Fibroblast of villous mesenchyme (primary cell): Measurements from ENCODE around the gene NDUFV3. TPM values are rescaled to one million over a fixed set of nuclear protein-coding genes. Genes with fewer than 3 reads are reported as not detected.
"Not testable (repeated sequence)": the region's sequence is repeated elsewhere in the genome, so short reads cannot be mapped to it uniquely, and the experiment has no call there.

Experiments
- DNase-seq: peaks from one replicate; pipeline ENCODE4 v3.0.0-alpha.2; 2010; ENCODE audit warnings: low read depth
- H3K4me3 ChIP-seq: 2 replicates; pipeline ENCODE4 v1.5.1; 2011; ENCODE audit warnings: low read depth, mild to moderate bottlenecking, low read length
- CTCF ChIP-seq: IDR thresholded peaks from 2 replicates; pipeline ENCODE4 v1.5.1; 2012; ENCODE audit warnings: low read depth, mild to moderate bottlenecking, low read length; ENCODE audit not compliant: insufficient read depth
- total RNA-seq: library from RNA; depleted of rRNA; stranded (reverse); fragments of >200 nt; gene quantifications from 2 replicates; pipeline ENCODE4 v1.2.3, GENCODE V29; 2012

Gene NDUFV3
- 44.0 and 61.8 TPM in 2 replicates for total RNA-seq

DNA sequence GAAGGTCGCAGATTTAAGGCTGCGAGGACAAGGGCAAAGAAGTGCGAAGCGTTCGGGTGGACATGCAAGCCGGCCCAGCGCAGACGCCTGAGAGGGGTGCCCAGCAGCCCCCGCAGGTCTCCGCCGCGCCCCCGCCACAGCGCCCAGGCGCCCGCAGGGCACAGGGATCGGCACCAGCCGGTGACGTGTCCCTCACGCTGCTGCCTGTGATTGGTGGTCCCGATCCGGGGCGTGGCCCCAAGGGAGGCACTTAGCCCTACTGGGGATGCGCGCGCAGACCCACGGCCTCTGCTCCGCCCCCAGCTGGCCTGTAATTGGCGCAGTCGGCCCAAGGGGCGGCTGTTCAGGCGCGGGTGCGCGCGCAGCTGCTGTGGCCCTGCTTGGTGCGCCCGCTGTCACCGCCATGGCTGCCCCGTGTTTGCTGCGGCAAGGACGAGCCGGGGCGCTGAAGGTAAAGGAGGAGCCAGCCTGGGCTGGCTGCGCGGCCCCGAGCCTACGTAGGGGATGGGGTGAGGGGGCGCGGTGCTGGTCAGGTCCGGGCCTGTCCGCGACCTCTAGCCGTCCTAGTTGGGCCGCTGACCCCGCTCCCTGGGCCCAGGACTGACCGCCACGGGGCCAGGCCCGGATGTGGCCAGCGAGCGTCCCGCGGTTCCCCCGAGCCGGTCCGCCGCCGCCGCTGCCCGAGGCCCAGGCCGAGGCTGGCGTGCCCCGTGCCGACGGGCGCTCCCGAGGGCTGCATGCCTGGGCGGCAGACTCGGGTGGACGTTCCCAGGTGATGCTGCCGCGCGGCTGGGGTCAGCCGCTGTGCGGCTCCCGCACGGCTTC lies at the start of gene NDUFV3:
NDUFV3 (plus strand) TSS at position 379 of the 825 bp plus-strand sequence; CDS start at position 404, 25 bp downstream.
- H3K4me3 ChIP-seq, result peak within 1 kb of the TSS; percentile 84
- DNase-seq, result peak; percentile 99
- TF ChIP-seq CTCF, result no peak

DNA sequence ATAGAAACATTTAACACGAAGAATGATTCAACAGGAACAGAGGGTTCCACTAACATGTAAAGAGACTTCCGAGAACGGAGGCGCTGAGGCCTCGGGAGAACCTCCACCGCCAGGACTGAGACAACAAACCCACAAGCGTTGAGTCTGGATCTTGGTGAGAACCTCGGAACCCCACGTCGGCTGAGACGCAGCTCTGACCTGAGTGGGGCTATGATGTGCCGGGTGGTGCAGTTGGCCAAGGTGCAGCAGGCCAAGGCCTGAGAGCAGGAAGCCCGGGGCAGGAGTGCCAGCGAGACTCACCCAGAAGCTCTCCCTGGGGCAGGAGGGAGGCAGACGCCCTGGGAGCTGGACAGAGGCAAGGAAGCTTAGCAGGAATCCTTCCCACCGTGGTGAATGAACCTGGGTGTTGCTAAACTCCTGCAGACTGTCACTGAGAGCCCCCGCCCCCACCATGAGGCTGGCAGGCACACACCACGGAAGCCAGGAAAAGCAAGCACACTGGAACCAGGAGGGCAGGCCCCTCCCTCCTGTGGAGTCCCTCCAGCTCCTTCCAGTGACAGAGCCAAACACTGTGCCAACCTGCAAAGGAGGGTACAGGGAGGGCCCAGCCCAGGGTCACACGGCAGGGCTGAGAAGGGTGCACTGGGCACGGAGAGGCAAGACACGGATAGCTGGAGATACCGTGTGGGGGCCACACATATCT lies 48.5 kb upstream of the NDUFV3 start:
- no peak for TF ChIP-seq CTCF
- no peak overlapping the region for H3K4me3 ChIP-seq
- DNase-seq, result no peak

- TF ChIP-seq CTCF, result no peak
- no peak overlapping the region for H3K4me3 ChIP-seq
- DNase-seq, result no peak
These were observed 47.7 kb upstream of the NDUFV3 start for GRCh38 chr21:42845296-42845965.

DNA sequence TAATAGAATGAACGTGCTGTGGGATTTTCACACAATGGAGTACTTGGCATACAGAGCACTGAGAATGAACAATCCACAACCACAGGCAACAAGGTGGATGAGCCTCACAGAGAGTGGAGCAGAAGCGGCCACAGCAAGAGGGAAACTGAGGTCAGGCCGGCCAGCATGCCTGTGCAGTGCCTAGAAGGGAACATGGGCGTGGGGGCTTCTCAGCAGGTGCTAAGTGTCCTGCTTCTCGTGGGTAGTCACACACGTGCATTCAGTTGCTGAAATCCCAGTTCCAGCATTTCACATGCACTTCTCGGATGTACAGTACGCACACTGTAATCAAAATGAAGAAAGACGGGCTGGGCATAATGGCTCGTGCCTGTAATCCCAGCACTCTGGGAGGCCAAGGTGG lies 46.9 kb upstream of the NDUFV3 start:
- no peak overlapping the region for H3K4me3 ChIP-seq
- no peak for DNase-seq

GRCh38 chr21:42847051-42847707 lies 45.9 kb upstream of the NDUFV3 start:
- DNase-seq, result no peak
- no peak overlapping the region for H3K4me3 ChIP-seq
- no peak for TF ChIP-seq CTCF

More for the DNA sequence above, 46.9 kb upstream of the NDUFV3 start:
- no peak for TF ChIP-seq CTCF

GRCh38 chr21:42847726-42848125 lies 45.4 kb upstream of the NDUFV3 start:
- no peak for DNase-seq
- no peak overlapping the region for H3K4me3 ChIP-seq
- no peak for TF ChIP-seq CTCF

DNA sequence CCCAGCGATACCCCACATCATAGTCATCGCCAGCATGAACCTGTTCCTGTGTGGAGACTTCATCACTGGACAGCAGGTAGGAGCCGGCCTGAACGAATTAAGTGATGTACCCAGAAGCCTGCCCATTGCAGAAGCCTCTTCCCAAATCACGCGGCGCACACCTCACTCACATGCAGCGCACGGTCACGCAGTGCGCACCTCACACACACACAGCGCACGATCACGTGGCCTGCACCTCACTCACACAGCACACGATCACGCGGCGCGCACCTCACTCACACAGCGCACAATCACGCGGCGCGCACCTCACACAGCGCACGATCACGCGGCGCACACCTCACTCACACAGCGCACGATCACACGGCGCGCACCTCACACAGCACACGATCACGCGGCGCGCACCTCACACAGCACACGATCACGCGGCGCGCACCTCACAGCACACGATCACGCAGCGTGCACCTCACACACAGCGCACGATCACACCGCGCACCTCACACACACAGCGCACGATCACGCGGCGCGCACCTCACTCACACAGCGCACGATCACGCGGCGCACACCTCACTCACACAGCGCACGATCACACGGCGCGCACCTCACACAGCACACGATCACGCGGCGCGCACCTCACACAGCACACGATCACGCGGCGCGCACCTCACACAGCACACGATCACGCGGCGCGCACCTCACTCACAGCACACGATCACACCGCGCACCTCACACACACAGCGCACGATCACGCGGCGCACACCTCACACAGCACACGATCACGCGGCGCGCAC lies 44.8 kb upstream of the NDUFV3 start:
- H3K4me3 ChIP-seq, DNase-seq: not testable (repeated sequence)
